RWPE1 (cell line): ENCODE measurements around the gene CCDC170.

Experiments used
- CTCF ChIA-PET: fragments of 350-600 bp; sonication (Branson Sonifier 250); formaldehyde crosslinking; extraction: SDS; loops from one replicate; lab custom pipeline; 2021; lab: Yijun Ruan, JAX
- POLR2A ChIA-PET: fragments of 400-600 bp; formaldehyde crosslinking; extraction: SDS; loops from one replicate; lab custom pipeline; 2020; ENCODE audit warnings: antibody characterized with exemption; ENCODE audit not compliant: low non-redundant PET; lab: Yijun Ruan, JAX
- DNase-seq: peaks from one replicate; pipeline ENCODE4 v3.0.0; 2012; ENCODE audit warnings: low spot score
- H3K27ac ChIP-seq: fragments of 450-650 bp; 2 replicates; pipeline ENCODE4 v1.5.1; 2017
- CTCF ChIP-seq: fragments of 450-650 bp; conservative IDR thresholded peaks from 2 replicates; pipeline ENCODE4 v1.5.1; 2017; ENCODE audit warnings: low read depth, mild to moderate bottlenecking

The CCDC170 gene

GRCh38 chr6:151589667-151590066 is 95.8 kb downstream of the CCDC170 start:
- CTCF ChIA-PET: no interaction called here
- no peak for TF ChIP-seq CTCF
- POLR2A ChIA-PET: no interaction called here
- no peak overlapping the region for H3K27ac ChIP-seq
- no peak for DNase-seq

- TF ChIP-seq CTCF: no peak
- POLR2A ChIA-PET: no interaction called here
- no peak for DNase-seq
- CTCF ChIA-PET: interaction anchor here (0.7 kb wide), 1 partner anchor 645 kb away, joined by 4 read pairs; no protein-coding TSS in a partner anchor
- H3K27ac ChIP-seq: no peak overlapping the region
Measured at GRCh38 chr6:151590742-151591141, 96.9 kb downstream of the CCDC170 start.

GRCh38 chr6:151592449-151593159 is 98.8 kb downstream of the CCDC170 start:
- ChIA-PET POLR2A (no interaction called here), CTCF (no interaction called here)
- DNase-seq: no peak
- no peak overlapping the region for H3K27ac ChIP-seq
- TF ChIP-seq CTCF: no peak

- ChIA-PET CTCF (no interaction called here), POLR2A (no interaction called here)
- no peak for TF ChIP-seq CTCF
- no peak for DNase-seq
- H3K27ac ChIP-seq: no peak overlapping the region
Measured at GRCh38 chr6:151609146-151609902, 115.5 kb downstream of the CCDC170 start.

GRCh38 chr6:151610326-151610725 is 116.5 kb downstream of the CCDC170 start:
- H3K27ac ChIP-seq: no peak overlapping the region
- no peak for TF ChIP-seq CTCF
- ChIA-PET CTCF (no interaction called here), POLR2A (no interaction called here)
- no peak for DNase-seq

- ChIA-PET CTCF (no interaction called here), POLR2A (no interaction called here)
- no peak overlapping the region for H3K27ac ChIP-seq
- no peak for TF ChIP-seq CTCF
- DNase-seq: no peak
Measured at GRCh38 chr6:151614630-151615029, 120.8 kb downstream of the CCDC170 start.
